ENCODE results near the gene GPR39.

DNA sequence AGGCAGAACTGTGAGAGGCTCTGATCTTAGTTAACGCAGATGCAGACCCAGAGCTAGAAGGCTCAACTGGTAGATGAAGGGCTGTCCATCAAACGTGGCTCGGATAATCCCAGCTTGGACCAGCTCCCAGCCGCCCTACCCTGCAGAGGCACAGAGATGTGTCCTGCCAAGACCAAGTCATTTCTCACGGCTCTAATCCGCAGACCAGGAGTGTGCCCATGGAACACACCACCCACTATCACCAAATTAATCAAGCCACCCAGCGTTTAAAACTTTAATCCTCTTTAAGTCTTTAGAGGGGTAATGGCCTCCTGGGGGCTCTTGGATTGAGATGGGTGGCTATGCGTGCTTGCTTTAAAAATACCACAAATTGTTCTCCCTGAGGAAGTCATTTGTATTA lies 235.9 kb downstream of the GPR39 start:
- TF ChIP-seq TAF1 (IDR thresholded peaks at IDR 0.05; ENCODE audit: low read depth) (no peak), EP300 (conservative IDR thresholded peaks at IDR 0.05; ENCODE audit: poor library complexity, severe bottlenecking) (no peak), RAD21 (conservative IDR thresholded peaks at IDR 0.05) (no peak), EZH2 (IDR thresholded peaks at IDR 0.05; ENCODE audit: borderline replicate concordance, insufficient read depth, low read length, poor library complexity, severe bottlenecking) (no peak), POLR2AphosphoS5 (IDR thresholded peaks at IDR 0.05) (no peak), SMC3 (conservative IDR thresholded peaks at IDR 0.05; ENCODE audit: poor library complexity) (no peak)
- TF ChIP-seq, protein P1, sequence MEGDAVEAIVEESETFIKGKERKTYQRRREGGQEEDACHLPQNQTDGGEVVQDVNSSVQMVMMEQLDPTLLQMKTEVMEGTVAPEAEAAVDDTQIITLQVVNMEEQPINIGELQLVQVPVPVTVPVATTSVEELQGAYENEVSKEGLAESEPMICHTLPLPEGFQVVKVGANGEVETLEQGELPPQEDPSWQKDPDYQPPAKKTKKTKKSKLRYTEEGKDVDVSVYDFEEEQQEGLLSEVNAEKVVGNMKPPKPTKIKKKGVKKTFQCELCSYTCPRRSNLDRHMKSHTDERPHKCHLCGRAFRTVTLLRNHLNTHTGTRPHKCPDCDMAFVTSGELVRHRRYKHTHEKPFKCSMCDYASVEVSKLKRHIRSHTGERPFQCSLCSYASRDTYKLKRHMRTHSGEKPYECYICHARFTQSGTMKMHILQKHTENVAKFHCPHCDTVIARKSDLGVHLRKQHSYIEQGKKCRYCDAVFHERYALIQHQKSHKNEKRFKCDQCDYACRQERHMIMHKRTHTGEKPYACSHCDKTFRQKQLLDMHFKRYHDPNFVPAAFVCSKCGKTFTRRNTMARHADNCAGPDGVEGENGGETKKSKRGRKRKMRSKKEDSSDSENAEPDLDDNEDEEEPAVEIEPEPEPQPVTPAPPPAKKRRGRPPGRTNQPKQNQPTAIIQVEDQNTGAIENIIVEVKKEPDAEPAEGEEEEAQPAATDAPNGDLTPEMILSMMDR (IDR thresholded peaks at IDR 0.05; ENCODE audit: poor library complexity, severe bottlenecking) = no peak
